ENCODE data around the gene ABTB1.

GRCh38 chr3:127697551-127698240 is 24.9 kb downstream of the ABTB1 start:
- TF ChIP-seq TAF1 (IDR thresholded peaks at IDR 0.05; ENCODE audit: borderline replicate concordance, low read depth, low read length) (no peak), POLR2A (IDR thresholded peaks at IDR 0.05; ENCODE audit: low read depth, low read length) (no peak), POLR2AphosphoS5 (IDR thresholded peaks at IDR 0.05; ENCODE audit: low read depth, low read length) (no peak)
